Activated T-cell treated with anti-CD3 and anti-CD28 coated beads, Interleukin-2, amount 50 U/mL, for 48 hours (primary cell): ENCODE results near the gene PRR5.
"Not testable (repeated sequence)": the region's sequence is repeated elsewhere in the genome, so short reads cannot be mapped to it uniquely, and the experiment has no call there.

ENCODE experiments used
- DNase-seq, 2 experiments: peaks; one replicate each; pipeline ENCODE4 v3.0.0-alpha.2; 2020

Gene PRR5

GRCh38 chr22:44676066-44676440 lies 26.0 kb upstream of the PRR5 start:
- not testable (repeated sequence) for DNase-seq

- peak in 1 of 2 experiments; percentile 33 for DNase-seq
These were observed 25.3 kb upstream of the PRR5 start for GRCh38 chr22:44676441-44677352.

- DNase-seq, result no peak
These were observed 24.6 kb upstream of the PRR5 start for GRCh38 chr22:44677353-44677840.

- DNase-seq, result no peak
These were observed 24.0 kb upstream of the PRR5 start for GRCh38 chr22:44677871-44678555.

GRCh38 chr22:44678556-44679305 lies 23.3 kb upstream of the PRR5 start:
- no peak for DNase-seq

GRCh38 chr22:44679306-44679647 lies 22.7 kb upstream of the PRR5 start:
- not testable (repeated sequence) for DNase-seq

GRCh38 chr22:44680058-44680457 lies 21.9 kb upstream of the PRR5 start:
- DNase-seq, result no peak

GRCh38 chr22:44680481-44680894 lies 21.5 kb upstream of the PRR5 start:
- no peak for DNase-seq

GRCh38 chr22:44682556-44683168 lies 19.3 kb upstream of the PRR5 start:
- DNase-seq, result no peak

GRCh38 chr22:44683237-44683636 lies 18.8 kb upstream of the PRR5 start:
- peak; percentile 65 to 68 for DNase-seq

GRCh38 chr22:44683881-44684280 lies 18.1 kb upstream of the PRR5 start:
- DNase-seq, result no peak

GRCh38 chr22:44684506-44685383 lies 17.3 kb upstream of the PRR5 start:
- DNase-seq, result peak; percentile 90 to 92

GRCh38 chr22:44685384-44686056 lies 16.5 kb upstream of the PRR5 start:
- DNase-seq, result peak; percentile 90 to 92

GRCh38 chr22:44686873-44687600 lies 15.0 kb upstream of the PRR5 start:
- no peak for DNase-seq

GRCh38 chr22:44689173-44689572 lies 12.8 kb upstream of the PRR5 start:
- DNase-seq, result no peak

- no peak for DNase-seq
These were observed 12.0 kb upstream of the PRR5 start for GRCh38 chr22:44689915-44690524.

- no peak for DNase-seq
These were observed 10.0 kb upstream of the PRR5 start for GRCh38 chr22:44691796-44692661.

GRCh38 chr22:44692662-44693007 lies 9.4 kb upstream of the PRR5 start:
- no peak for DNase-seq

- no peak for DNase-seq
These were observed 8.9 kb upstream of the PRR5 start for GRCh38 chr22:44693145-44693544.
